Activated naive CD4-positive, alpha-beta T cell treated with anti-CD3 and anti-CD28 coated beads, Interleukin-2, amount 10 ng/mL, durations not matched to agents 7 days and 5 days (primary cell): ENCODE data around the gene NDST3.

Experiments
- CTCF ChIA-PET: fragments of 350-600 bp; sonication (Branson Sonifier 250); formaldehyde crosslinking; loops from one replicate; lab custom pipeline; 2021; ENCODE audit warnings: antibody characterized with exemption; lab: Charles Lee
- DNase-seq: peaks from one replicate; pipeline ENCODE4 v3.0.0-alpha.2; 2020
- H3K27ac Mint-ChIP-seq: one replicate; pipeline ENCODE4 v1.8.0; 2021; ENCODE audit warnings: mild to moderate bottlenecking, moderate library complexity, mixed read lengths
- H3K27me3 Mint-ChIP-seq: one replicate; pipeline ENCODE4 v1.8.0; 2021; ENCODE audit warnings: mild to moderate bottlenecking, mixed read lengths
- H3K36me3 Mint-ChIP-seq: one replicate; pipeline ENCODE4 v1.8.0; 2021; ENCODE audit warnings: mixed read lengths
- H3K4me1 Mint-ChIP-seq: one replicate; pipeline ENCODE4 v1.8.0; 2021; ENCODE audit warnings: mixed read lengths
- H3K4me3 Mint-ChIP-seq: one replicate; pipeline ENCODE4 v1.8.0; 2021; ENCODE audit warnings: mild to moderate bottlenecking, moderate library complexity, mixed read lengths
- H3K9me3 Mint-ChIP-seq: one replicate; pipeline ENCODE4 v1.8.0; 2021; ENCODE audit warnings: mixed read lengths

Gene NDST3

GRCh38 chr4:118112117-118113046 is 78.1 kb downstream of the NDST3 start:
- H3K4me1 Mint-ChIP-seq, result peaks cover 4% of the 10 kb centered on the region
- H3K36me3 Mint-ChIP-seq, result no peaks in the 10 kb centered on the region
- no peak overlapping the region for H3K4me3 Mint-ChIP-seq
- H3K27me3 Mint-ChIP-seq, result no peaks in the 10 kb centered on the region
- H3K27ac Mint-ChIP-seq, result no peak overlapping the region
- DNase-seq, result no peak
- CTCF ChIA-PET, result no interaction called here
- H3K9me3 Mint-ChIP-seq, result no peaks in the 10 kb centered on the region

GRCh38 chr4:118113220-118113619 is 78.9 kb downstream of the NDST3 start:
- H3K27ac Mint-ChIP-seq, result no peak overlapping the region
- no peak for DNase-seq
- CTCF ChIA-PET, result no interaction called here

GRCh38 chr4:118114720-118115119 is 80.4 kb downstream of the NDST3 start:
- no peak for DNase-seq
- no peaks in the 10 kb centered on the region for H3K27me3 Mint-ChIP-seq
- no peak overlapping the region for H3K27ac Mint-ChIP-seq
- H3K4me1 Mint-ChIP-seq, result peaks cover 4% of the 10 kb centered on the region
- no peaks in the 10 kb centered on the region for H3K9me3 Mint-ChIP-seq
- H3K36me3 Mint-ChIP-seq, result no peaks in the 10 kb centered on the region
- CTCF ChIA-PET, result no interaction called here
- no peak overlapping the region for H3K4me3 Mint-ChIP-seq

More at GRCh38 chr4:118113220-118113619, 78.9 kb downstream of the NDST3 start:
- no peak overlapping the region for H3K4me3 Mint-ChIP-seq
- H3K4me1 Mint-ChIP-seq, result peaks cover 4% of the 10 kb centered on the region
- H3K36me3 Mint-ChIP-seq, result no peaks in the 10 kb centered on the region
- H3K9me3 Mint-ChIP-seq, result no peaks in the 10 kb centered on the region
- H3K27me3 Mint-ChIP-seq, result no peaks in the 10 kb centered on the region

- no peak for DNase-seq
- Mint-ChIP-seq H3K27ac (no peak overlapping the region), H3K9me3 (no peaks in the 10 kb centered on the region), H3K36me3 (no peaks in the 10 kb centered on the region), H3K4me3 (no peak overlapping the region), H3K27me3 (no peaks in the 10 kb centered on the region), H3K4me1 (no peaks in the 10 kb centered on the region)
- CTCF ChIA-PET, result no interaction called here
These were observed 86.0 kb downstream of the NDST3 start for GRCh38 chr4:118120120-118120760.

- CTCF ChIA-PET, result no interaction called here
- H3K36me3 Mint-ChIP-seq, result no peaks in the 10 kb centered on the region
- H3K4me1 Mint-ChIP-seq, result no peaks in the 10 kb centered on the region
- H3K4me3 Mint-ChIP-seq, result no peak overlapping the region
- no peak overlapping the region for H3K27ac Mint-ChIP-seq
- no peak for DNase-seq
- no peaks in the 10 kb centered on the region for H3K27me3 Mint-ChIP-seq
- H3K9me3 Mint-ChIP-seq, result no peaks in the 10 kb centered on the region
These were observed 90.7 kb downstream of the NDST3 start for GRCh38 chr4:118124997-118125396.

- H3K4me3 Mint-ChIP-seq, result no peak overlapping the region
- no peaks in the 10 kb centered on the region for H3K4me1 Mint-ChIP-seq
- H3K9me3 Mint-ChIP-seq, result no peaks in the 10 kb centered on the region
- no peaks in the 10 kb centered on the region for H3K27me3 Mint-ChIP-seq
- CTCF ChIA-PET, result no interaction called here
- no peaks in the 10 kb centered on the region for H3K36me3 Mint-ChIP-seq
- no peak for DNase-seq
- no peak overlapping the region for H3K27ac Mint-ChIP-seq
These were observed 105.0 kb downstream of the NDST3 start for GRCh38 chr4:118139241-118139640.

GRCh38 chr4:118141240-118141639 is 107.0 kb downstream of the NDST3 start:
- no peak overlapping the region for H3K4me3 Mint-ChIP-seq
- no peaks in the 10 kb centered on the region for H3K9me3 Mint-ChIP-seq
- H3K27ac Mint-ChIP-seq, result no peak overlapping the region
- no peaks in the 10 kb centered on the region for H3K4me1 Mint-ChIP-seq
- no peak for DNase-seq
- CTCF ChIA-PET, result no interaction called here
- no peaks in the 10 kb centered on the region for H3K36me3 Mint-ChIP-seq
- no peaks in the 10 kb centered on the region for H3K27me3 Mint-ChIP-seq

GRCh38 chr4:118154649-118155048 is 120.4 kb downstream of the NDST3 start:
- Mint-ChIP-seq H3K27me3 (no peaks in the 10 kb centered on the region), H3K9me3 (no peaks in the 10 kb centered on the region), H3K36me3 (no peaks in the 10 kb centered on the region), H3K27ac (no peak overlapping the region), H3K4me3 (no peak overlapping the region), H3K4me1 (no peaks in the 10 kb centered on the region)
- CTCF ChIA-PET, result no interaction called here
- DNase-seq, result no peak

- no peaks in the 10 kb centered on the region for H3K4me1 Mint-ChIP-seq
- H3K9me3 Mint-ChIP-seq, result no peaks in the 10 kb centered on the region
- H3K27me3 Mint-ChIP-seq, result no peaks in the 10 kb centered on the region
- no peaks in the 10 kb centered on the region for H3K36me3 Mint-ChIP-seq
- DNase-seq, result no peak
- no peak overlapping the region for H3K27ac Mint-ChIP-seq
- CTCF ChIA-PET, result no interaction called here
- no peak overlapping the region for H3K4me3 Mint-ChIP-seq
These were observed 121.2 kb downstream of the NDST3 start for GRCh38 chr4:118155516-118155915.

- H3K4me1 Mint-ChIP-seq, result no peaks in the 10 kb centered on the region
- H3K4me3 Mint-ChIP-seq, result no peak overlapping the region
- no peaks in the 10 kb centered on the region for H3K27me3 Mint-ChIP-seq
- no peaks in the 10 kb centered on the region for H3K9me3 Mint-ChIP-seq
- no peaks in the 10 kb centered on the region for H3K36me3 Mint-ChIP-seq
- DNase-seq, result no peak
- no peak overlapping the region for H3K27ac Mint-ChIP-seq
- CTCF ChIA-PET, result no interaction called here
These were observed 124.6 kb downstream of the NDST3 start for GRCh38 chr4:118158763-118159375.

GRCh38 chr4:118167306-118167705 is 133.0 kb downstream of the NDST3 start:
- no peak overlapping the region for H3K27ac Mint-ChIP-seq
- H3K36me3 Mint-ChIP-seq, result no peaks in the 10 kb centered on the region
- no peaks in the 10 kb centered on the region for H3K4me1 Mint-ChIP-seq
- no peaks in the 10 kb centered on the region for H3K27me3 Mint-ChIP-seq
- H3K9me3 Mint-ChIP-seq, result no peaks in the 10 kb centered on the region
- no peak overlapping the region for H3K4me3 Mint-ChIP-seq
- CTCF ChIA-PET, result no interaction called here
- DNase-seq, result no peak

GRCh38 chr4:118171381-118171780 is 137.1 kb downstream of the NDST3 start:
- peaks cover 8% of the 10 kb centered on the region for H3K4me1 Mint-ChIP-seq
- CTCF ChIA-PET, result no interaction called here
- H3K36me3 Mint-ChIP-seq, result no peaks in the 10 kb centered on the region
- no peaks in the 10 kb centered on the region for H3K27me3 Mint-ChIP-seq
- H3K4me3 Mint-ChIP-seq, result no peak overlapping the region
- H3K9me3 Mint-ChIP-seq, result no peaks in the 10 kb centered on the region
- no peak for DNase-seq
- no peak overlapping the region for H3K27ac Mint-ChIP-seq

- CTCF ChIA-PET, result no interaction called here
- peaks cover 8% of the 10 kb centered on the region for H3K4me1 Mint-ChIP-seq
- H3K36me3 Mint-ChIP-seq, result no peaks in the 10 kb centered on the region
- no peak overlapping the region for H3K4me3 Mint-ChIP-seq
- no peak for DNase-seq
- no peaks in the 10 kb centered on the region for H3K27me3 Mint-ChIP-seq
- no peak overlapping the region for H3K27ac Mint-ChIP-seq
- no peaks in the 10 kb centered on the region for H3K9me3 Mint-ChIP-seq
These were observed 138.8 kb downstream of the NDST3 start for GRCh38 chr4:118173126-118173525.

GRCh38 chr4:118173956-118174725 is 139.9 kb downstream of the NDST3 start:
- no peak for DNase-seq
- no peaks in the 10 kb centered on the region for H3K36me3 Mint-ChIP-seq
- no peak overlapping the region for H3K27ac Mint-ChIP-seq
- H3K9me3 Mint-ChIP-seq, result no peaks in the 10 kb centered on the region
- no peak overlapping the region for H3K4me3 Mint-ChIP-seq
- peaks cover 8% of the 10 kb centered on the region for H3K4me1 Mint-ChIP-seq
- CTCF ChIA-PET, result interaction anchor here (1.6 kb wide), 1 partner anchor 98 kb away, joined by 4 read pairs; no protein-coding TSS in a partner anchor
- H3K27me3 Mint-ChIP-seq, result no peaks in the 10 kb centered on the region
